Osteocyte (in vitro differentiated cells): ENCODE results near the gene LIN37. TPM values are rescaled to one million over a fixed set of nuclear protein-coding genes. Genes with fewer than 3 reads are reported as not detected.

Source experiments
- DNase-seq: peaks from one replicate; pipeline ENCODE4 v3.0.0; 2021; ENCODE audit warnings: mixed read lengths; ENCODE audit not compliant: unreplicated experiment; ENCODE audit errors: extremely low spot score
- H3K27ac Mint-ChIP-seq: one replicate; pipeline ENCODE4 v1.8.0; 2021; ENCODE audit warnings: mild to moderate bottlenecking, mixed read lengths; ENCODE audit not compliant: unreplicated experiment
- H3K27me3 Mint-ChIP-seq: one replicate; pipeline ENCODE4 v1.8.0; 2021; ENCODE audit warnings: mixed read lengths; ENCODE audit not compliant: unreplicated experiment
- H3K36me3 Mint-ChIP-seq: one replicate; pipeline ENCODE4 v1.8.0; 2021; ENCODE audit warnings: mixed read lengths; ENCODE audit not compliant: unreplicated experiment
- H3K4me1 Mint-ChIP-seq: one replicate; pipeline ENCODE4 v1.8.0; 2021; ENCODE audit warnings: mixed read lengths; ENCODE audit not compliant: unreplicated experiment
- H3K4me3 Mint-ChIP-seq: one replicate; pipeline ENCODE4 v1.8.0; 2021; ENCODE audit warnings: mild to moderate bottlenecking, moderate library complexity, mixed read lengths; ENCODE audit not compliant: unreplicated experiment
- H3K9me3 Mint-ChIP-seq: one replicate; pipeline ENCODE4 v1.8.0; 2021; ENCODE audit warnings: mixed read lengths; ENCODE audit not compliant: unreplicated experiment
- total RNA-seq: library from RNA; stranded (reverse); gene quantifications from 2 replicates; pipeline ENCODE4 v1.2.1, GENCODE V29; 2021
- TF ChIP-seq, protein P1 (sequence below): fragments of 200-600 bp; sonication (generic); IDR thresholded peaks from 2 replicates; pipeline ENCODE4 v1.5.0; 2021; ENCODE audit warnings: antibody characterized with exemption, mild to moderate bottlenecking, moderate library complexity

The LIN37 gene
- total RNA-seq, 1 donor from 2014 or later = 15.7 TPM

DNA sequence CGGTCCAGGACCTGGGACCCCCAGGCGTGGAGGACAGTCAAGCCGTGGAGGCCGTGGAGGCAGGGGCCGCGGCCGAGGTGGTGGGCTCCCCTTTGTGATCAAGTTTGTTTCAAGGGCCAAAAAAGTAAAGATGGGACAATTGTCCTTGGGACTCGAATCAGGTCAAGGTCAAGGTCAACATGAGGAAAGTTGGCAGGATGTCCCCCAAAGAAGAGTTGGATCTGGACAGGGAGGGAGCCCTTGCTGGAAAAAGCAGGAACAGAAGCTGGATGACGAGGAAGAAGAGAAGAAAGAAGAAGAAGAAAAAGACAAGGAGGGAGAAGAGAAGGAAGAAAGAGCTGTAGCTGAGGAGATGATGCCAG is 28.2 kb upstream of the LIN37 start:
- no peak overlapping the region for H3K27ac Mint-ChIP-seq
- H3K36me3 Mint-ChIP-seq = peaks cover 27% of the 10 kb centered on the region
- no peak overlapping the region for H3K4me3 Mint-ChIP-seq
- no peak for DNase-seq
- no peaks in the 10 kb centered on the region for H3K9me3 Mint-ChIP-seq
- H3K27me3 Mint-ChIP-seq = no peaks in the 10 kb centered on the region
- peaks cover 24% of the 10 kb centered on the region for H3K4me1 Mint-ChIP-seq
- TF ChIP-seq, protein P1, sequence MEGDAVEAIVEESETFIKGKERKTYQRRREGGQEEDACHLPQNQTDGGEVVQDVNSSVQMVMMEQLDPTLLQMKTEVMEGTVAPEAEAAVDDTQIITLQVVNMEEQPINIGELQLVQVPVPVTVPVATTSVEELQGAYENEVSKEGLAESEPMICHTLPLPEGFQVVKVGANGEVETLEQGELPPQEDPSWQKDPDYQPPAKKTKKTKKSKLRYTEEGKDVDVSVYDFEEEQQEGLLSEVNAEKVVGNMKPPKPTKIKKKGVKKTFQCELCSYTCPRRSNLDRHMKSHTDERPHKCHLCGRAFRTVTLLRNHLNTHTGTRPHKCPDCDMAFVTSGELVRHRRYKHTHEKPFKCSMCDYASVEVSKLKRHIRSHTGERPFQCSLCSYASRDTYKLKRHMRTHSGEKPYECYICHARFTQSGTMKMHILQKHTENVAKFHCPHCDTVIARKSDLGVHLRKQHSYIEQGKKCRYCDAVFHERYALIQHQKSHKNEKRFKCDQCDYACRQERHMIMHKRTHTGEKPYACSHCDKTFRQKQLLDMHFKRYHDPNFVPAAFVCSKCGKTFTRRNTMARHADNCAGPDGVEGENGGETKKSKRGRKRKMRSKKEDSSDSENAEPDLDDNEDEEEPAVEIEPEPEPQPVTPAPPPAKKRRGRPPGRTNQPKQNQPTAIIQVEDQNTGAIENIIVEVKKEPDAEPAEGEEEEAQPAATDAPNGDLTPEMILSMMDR = no peak

- no peak for DNase-seq
- no peaks in the 10 kb centered on the region for H3K27me3 Mint-ChIP-seq
- peaks cover 23% of the 10 kb centered on the region for H3K4me1 Mint-ChIP-seq
- H3K4me3 Mint-ChIP-seq = no peak overlapping the region
- H3K9me3 Mint-ChIP-seq = no peaks in the 10 kb centered on the region
- peaks cover 32% of the 10 kb centered on the region for H3K36me3 Mint-ChIP-seq
- no peak overlapping the region for H3K27ac Mint-ChIP-seq
- TF ChIP-seq, protein P1 = no peak
Observed at GRCh38 chr19:35720648-35721047, 27.7 kb upstream of the LIN37 start.

- Mint-ChIP-seq H3K27ac (no peak overlapping the region), H3K4me3 (no peak overlapping the region), H3K9me3 (no peaks in the 10 kb centered on the region), H3K4me1 (peaks cover 16% of the 10 kb centered on the region), H3K36me3 (peaks cover 36% of the 10 kb centered on the region), H3K27me3 (no peaks in the 10 kb centered on the region)
- DNase-seq = no peak
- TF ChIP-seq, protein P1 = no peak
Observed at GRCh38 chr19:35721374-35721773, 27.0 kb upstream of the LIN37 start.

DNA sequence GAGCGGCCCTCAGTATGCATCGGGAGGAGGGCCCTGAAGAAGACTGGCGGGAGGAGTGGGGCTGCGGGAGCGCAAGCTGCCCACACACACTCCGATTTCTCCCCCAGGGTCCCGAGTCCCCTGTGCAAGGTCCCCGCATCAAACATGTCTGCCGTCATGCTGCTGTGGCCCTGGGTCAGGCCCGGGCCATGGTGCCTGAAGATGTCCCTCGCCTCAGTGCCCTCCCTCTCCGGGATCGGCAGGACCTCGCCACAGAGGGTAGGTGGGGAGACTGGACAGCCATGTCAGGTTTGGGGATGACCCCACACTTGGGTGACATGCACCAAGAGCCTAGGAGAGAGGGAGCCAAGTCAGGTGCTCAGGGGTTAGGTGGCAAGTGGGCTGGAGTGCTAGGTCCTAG is 25.9 kb upstream of the LIN37 start:
- no peak for DNase-seq
- H3K4me1 Mint-ChIP-seq = peaks cover 11% of the 10 kb centered on the region

GRCh38 chr19:35722897-35723296 is 25.5 kb upstream of the LIN37 start:
- Mint-ChIP-seq H3K4me3 (no peak overlapping the region), H3K4me1 (peaks cover 11% of the 10 kb centered on the region), H3K36me3 (peaks cover 41% of the 10 kb centered on the region), H3K27ac (no peak overlapping the region), H3K27me3 (no peaks in the 10 kb centered on the region), H3K9me3 (no peaks in the 10 kb centered on the region)
- TF ChIP-seq, protein P1 = no peak
- no peak for DNase-seq

More for the DNA sequence above, 25.9 kb upstream of the LIN37 start:
- H3K36me3 Mint-ChIP-seq = peaks cover 41% of the 10 kb centered on the region
- no peak overlapping the region for H3K27ac Mint-ChIP-seq
- no peak overlapping the region for H3K4me3 Mint-ChIP-seq
- H3K9me3 Mint-ChIP-seq = no peaks in the 10 kb centered on the region
- no peaks in the 10 kb centered on the region for H3K27me3 Mint-ChIP-seq
- TF ChIP-seq, protein P1 = no peak
